ENCODE results near the gene ORC2. TPM values are rescaled to one million over a fixed set of nuclear protein-coding genes. Genes with fewer than 3 reads are reported as not detected.

ORC2 gene
- total RNA-seq, 1 experiment from 2014 or later: 24.3 TPM

GRCh38 chr2:200860092-200860795 lies 103.2 kb downstream of the ORC2 start:
- Histone ChIP-seq H3K4me3 (ENCODE audit: insufficient read depth, low read depth, low read length) (no peak overlapping the region), H3K36me3 (replicated peaks; ENCODE audit: control insufficient read depth, insufficient read depth, low read length) (peaks cover 35% of the 10 kb centered on the region), H3K27me3 (ENCODE audit: control insufficient read depth, insufficient read depth, low read length) (no peaks in the 10 kb centered on the region)
- DNase-seq: no peak

Other genes with a start within 250 kb of the ORC2 start
- gene BZW1, start 151.8 kb downstream of the ORC2 start, total RNA-seq (2014; rRNA removed; shearing (Covaris generic)): 320 and 349 TPM in 2 replicates
- 14.7 and 36.0 TPM in 2 replicates for gene CLK1, start 99.0 kb downstream of the ORC2 start, total RNA-seq (2014; rRNA removed; shearing (Covaris generic))
- 33.4 and 34.6 TPM in 2 replicates for gene PPIL3, start 74.6 kb downstream of the ORC2 start, total RNA-seq (2014; rRNA removed; shearing (Covaris generic))
- gene NIF3L1, start 74.3 kb downstream of the ORC2 start, total RNA-seq (2014; rRNA removed; shearing (Covaris generic)): 73.9 and 91.9 TPM in 2 replicates
- gene HYCC2, start 108.0 kb upstream of the ORC2 start, total RNA-seq (2014; rRNA removed; shearing (Covaris generic)): 5.7 and 6.8 TPM in 2 replicates
- gene NDUFB3, start 108.3 kb upstream of the ORC2 start, total RNA-seq (2014; rRNA removed; shearing (Covaris generic)): 45.7 and 56.7 TPM in 2 replicates
- 9.0 and 18.3 TPM in 2 replicates for gene CFLAR, start 152.5 kb upstream of the ORC2 start, total RNA-seq (2014; rRNA removed; shearing (Covaris generic))
- gene CASP10, start 219.5 kb upstream of the ORC2 start, total RNA-seq (2014; rRNA removed; shearing (Covaris generic)): 5.1 and 5.4 TPM in 2 replicates

All from H7 (cell line).